CD8-positive, alpha-beta memory T cell (primary cell): ENCODE data around the gene PRELID1. TPM values are rescaled to one million over a fixed set of nuclear protein-coding genes. Genes with fewer than 3 reads are reported as not detected.
"Not testable (repeated sequence)": the region's sequence is repeated elsewhere in the genome, so short reads cannot be mapped to it uniquely, and the experiment has no call there.

Source experiments
- CTCF ChIA-PET: fragments of 350-600 bp; sonication (Branson Sonifier 250); formaldehyde crosslinking; loops from one replicate; lab custom pipeline; 2021; ENCODE audit warnings: antibody characterized with exemption; lab: Charles Lee
- POLR2A ChIA-PET: fragments of 350-600 bp; sonication (Branson Sonifier 250); formaldehyde crosslinking; loops from one replicate; lab custom pipeline; 2021; ENCODE audit warnings: antibody characterized with exemption; lab: Charles Lee
- DNase-seq, 5 donors: peaks; one replicate each; pipeline versions ENCODE4 v3.0.0 to v3.0.0-alpha.2; 2020 to 2022; ENCODE audit warnings: mixed read lengths in 1 of 5
- H3K27ac ChIP-seq: one replicate; pipeline ENCODE4 v1.7.0; 2013; ENCODE audit warnings: low read depth, mild to moderate bottlenecking, low read length, moderate library complexity
- H3K27me3 ChIP-seq: 2 replicates; pipeline ENCODE4 v1.7.0; 2013; ENCODE audit warnings: low read length, mild to moderate bottlenecking; ENCODE audit not compliant: insufficient read depth, poor library complexity, severe bottlenecking
- H3K36me3 ChIP-seq: 2 replicates; pipeline ENCODE4 v1.7.0; 2013; ENCODE audit warnings: mild to moderate bottlenecking, low read length, moderate library complexity; ENCODE audit not compliant: insufficient read depth
- H3K4me1 ChIP-seq: 2 replicates; pipeline ENCODE4 v1.7.0; 2013; ENCODE audit warnings: mild to moderate bottlenecking, low read length, moderate library complexity; ENCODE audit not compliant: insufficient read depth
- H3K4me3 ChIP-seq: 2 replicates; pipeline ENCODE4 v1.7.0; 2013; ENCODE audit warnings: mild to moderate bottlenecking, low read length
- H3K9me3 ChIP-seq: 2 replicates; pipeline ENCODE4 v1.7.0; 2013; ENCODE audit warnings: mild to moderate bottlenecking, low read length
- H3K27ac Mint-ChIP-seq, 8 donors: one replicate each; pipeline ENCODE4 v1.8.0; 2020 to 2021; ENCODE audit warnings: mixed read lengths in 8 of 8, mild to moderate bottlenecking in 6 of 8, inconsistent platforms in 3 of 8, moderate library complexity in 3 of 8
- H3K27me3 Mint-ChIP-seq, 2 donors: one replicate each; pipeline ENCODE4 v1.8.0; 2020 to 2021; ENCODE audit warnings: mixed read lengths in 2 of 2, mild to moderate bottlenecking in 1 of 2, moderate library complexity in 1 of 2
- H3K36me3 Mint-ChIP-seq, 3 donors: one replicate each; pipeline ENCODE4 v1.8.0; 2020 to 2021; ENCODE audit warnings: mixed read lengths in 3 of 3, inconsistent platforms in 1 of 3, mild to moderate bottlenecking in 1 of 3
- H3K4me1 Mint-ChIP-seq, 3 donors: one replicate each; pipeline ENCODE4 v1.8.0; 2020 to 2021; ENCODE audit warnings: mixed read lengths in 3 of 3, inconsistent platforms in 1 of 3, mild to moderate bottlenecking in 1 of 3
- H3K4me3 Mint-ChIP-seq, 7 donors: one replicate each; pipeline ENCODE4 v1.8.0; 2020 to 2021; ENCODE audit warnings: mixed read lengths in 7 of 7, mild to moderate bottlenecking in 6 of 7, moderate library complexity in 4 of 7, inconsistent platforms in 2 of 7
- H3K9me3 Mint-ChIP-seq, 5 donors: one replicate each; pipeline ENCODE4 v1.8.0; 2020 to 2022; ENCODE audit warnings: mixed read lengths in 5 of 5, mild to moderate bottlenecking in 3 of 5, moderate library complexity in 2 of 5, inconsistent platforms in 1 of 5
- polyA plus RNA-seq: library from polyadenylated mRNA; unstranded; fragments of 300-500 nt; fragmentation: Illumina TruSeq; gene quantifications from one replicate; pipeline ENCODE4 v1.2.3, GENCODE V29; 2021
- total RNA-seq, 2 experiments: library from RNA; stranded (reverse); gene quantifications; one replicate each; pipeline ENCODE4 v1.2.3, GENCODE V29; 2021

PRELID1 gene
- total and polyA plus RNA-seq, 3 experiments from 2014 or later = 235 to 344 (median 342) TPM

DNA sequence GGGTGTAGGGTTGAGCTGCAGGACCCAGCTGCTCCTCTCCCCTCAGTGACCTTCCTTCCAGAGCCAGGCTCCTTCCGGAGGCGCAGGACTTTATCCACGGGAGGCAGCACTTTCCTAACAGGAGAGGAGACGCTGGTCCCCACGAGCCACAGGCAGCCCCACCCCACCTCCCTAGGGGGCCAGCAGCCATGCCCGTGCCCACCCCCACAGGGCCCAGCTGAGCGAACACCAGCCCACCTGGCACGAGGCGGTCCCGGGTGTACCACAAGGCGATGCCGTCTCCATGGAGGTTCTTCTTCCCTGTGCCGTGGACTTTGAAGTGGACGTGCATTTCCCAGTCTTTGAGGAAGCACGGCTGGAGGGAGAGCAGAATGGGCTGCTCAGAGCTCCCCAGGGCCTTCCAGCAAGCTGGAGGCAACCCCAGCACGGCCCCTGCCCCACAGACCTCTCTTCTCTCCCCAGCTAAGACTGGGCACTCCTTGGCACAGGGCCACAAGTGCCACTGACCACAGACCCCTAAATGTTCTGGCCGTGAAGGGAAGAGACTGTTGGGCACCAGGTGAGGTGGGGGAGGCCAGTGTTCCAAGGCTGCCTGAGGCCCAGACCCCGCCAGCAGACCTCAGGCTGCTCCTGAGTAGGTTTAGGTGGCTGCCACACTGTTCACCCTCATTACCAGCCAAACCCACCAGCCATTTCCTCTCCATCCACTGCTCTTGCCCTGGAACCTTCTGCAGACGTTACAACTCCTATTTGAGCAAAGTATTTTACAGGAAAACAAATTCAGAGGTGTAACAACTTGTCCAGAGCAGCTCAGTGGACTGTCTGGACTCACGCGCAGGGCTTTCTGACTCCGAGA is 34.9 kb downstream of the PRELID1 start:
- ChIA-PET CTCF (interaction anchor here (1.1 kb wide), 1 partner anchor 52 kb away, joined by 4 read pairs; no protein-coding TSS in a partner anchor), POLR2A (no interaction called here)
- no peaks in the 10 kb centered on the region for H3K27me3 Mint-ChIP-seq
- Histone ChIP-seq H3K27ac (no peak overlapping the region), H3K36me3 (peaks cover 61% of the 10 kb centered on the region), H3K9me3 (no peaks in the 10 kb centered on the region), H3K27me3 (no peaks in the 10 kb centered on the region), H3K4me1 (peaks cover 12% of the 10 kb centered on the region), H3K4me3 (no peak overlapping the region)
- H3K4me3 Mint-ChIP-seq = no peak overlapping the region
- peaks cover 22 to 23% (median 23%) of the 10 kb centered on the region in 3 donors for H3K4me1 Mint-ChIP-seq
- H3K9me3 Mint-ChIP-seq = no peaks in the 10 kb centered on the region
- H3K27ac Mint-ChIP-seq = peak overlapping the region in 4 of 8 donors; percentile 12 to 60 (median 37)
- peaks cover 14 to 79% (median 30%) of the 10 kb centered on the region in 3 donors for H3K36me3 Mint-ChIP-seq
- DNase-seq = no peak

DNA sequence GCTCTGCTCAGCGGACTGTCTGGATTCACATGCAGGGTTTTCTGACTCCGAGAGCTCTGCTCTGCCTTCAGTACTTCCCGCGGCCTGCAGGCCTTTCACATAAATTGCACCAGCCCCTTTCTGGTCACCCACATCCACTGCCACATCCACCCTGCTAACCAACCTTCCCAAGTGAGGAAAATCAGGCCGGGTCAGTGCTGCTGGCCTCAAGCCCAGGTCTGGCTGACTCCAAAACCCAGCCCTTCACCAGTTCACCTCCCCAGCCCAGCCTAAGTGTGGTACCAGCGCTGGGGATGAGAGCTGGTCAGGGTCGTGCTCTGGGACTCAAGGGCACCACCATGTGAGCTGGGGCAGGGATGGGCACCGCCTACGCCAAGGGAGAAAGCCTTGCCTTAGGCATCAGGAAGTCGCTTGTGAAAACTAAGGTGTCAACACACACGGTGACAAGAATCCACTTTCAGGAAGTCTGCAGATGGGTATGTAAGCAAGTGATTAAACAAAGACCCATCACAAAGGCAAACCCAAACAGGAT is 35.6 kb downstream of the PRELID1 start:
- H3K4me3 Mint-ChIP-seq = peak overlapping the region in 3 of 7 donors; percentile 27 to 68 (median 49)
- no peaks in the 10 kb centered on the region for H3K9me3 ChIP-seq
- H3K4me1 Mint-ChIP-seq = peaks cover 25 to 27% (median 26%) of the 10 kb centered on the region in 3 donors
- H3K4me3 ChIP-seq = no peak overlapping the region
- CTCF ChIA-PET = interaction anchor here (1.1 kb wide), 1 partner anchor 52 kb away, joined by 4 read pairs; no protein-coding TSS in a partner anchor
- H3K27ac ChIP-seq = no peak overlapping the region
- H3K36me3 Mint-ChIP-seq = peaks cover 10 to 75% (median 25%) of the 10 kb centered on the region in 3 donors
- POLR2A ChIA-PET = no interaction called here
- peak overlapping the region; percentile 41 to 91 (median 76) for H3K27ac Mint-ChIP-seq
- no peaks in the 10 kb centered on the region for H3K27me3 ChIP-seq
- DNase-seq = no peak
- no peaks in the 10 kb centered on the region for H3K27me3 Mint-ChIP-seq
- H3K9me3 Mint-ChIP-seq = no peaks in the 10 kb centered on the region
- H3K36me3 ChIP-seq = peaks cover 54% of the 10 kb centered on the region
- peaks cover 12% of the 10 kb centered on the region for H3K4me1 ChIP-seq

DNA sequence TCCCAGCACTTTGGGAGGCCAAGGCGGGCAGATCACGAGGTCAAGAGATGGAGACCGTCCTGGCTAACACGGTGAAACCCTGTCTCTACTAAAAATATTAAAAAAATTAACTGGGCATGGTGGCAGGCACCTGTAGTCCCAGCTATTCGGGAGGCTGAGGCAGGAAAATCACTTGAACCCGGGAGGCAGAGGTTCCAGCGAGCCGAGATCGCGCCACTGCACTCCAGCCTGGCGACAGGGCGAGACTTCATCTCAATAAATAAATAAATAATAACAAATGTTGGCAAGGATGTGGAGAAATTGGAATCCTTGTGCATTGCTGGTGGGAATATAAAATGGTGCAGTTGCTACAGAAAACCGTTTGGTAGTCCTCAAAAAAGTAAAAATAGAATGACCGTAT is 39.4 kb downstream of the PRELID1 start:
- CTCF ChIA-PET, H3K27me3 Mint-ChIP-seq, H3K27ac Mint-ChIP-seq, DNase-seq, H3K9me3 Mint-ChIP-seq, H3K27me3 ChIP-seq, H3K4me3 Mint-ChIP-seq, H3K27ac ChIP-seq, H3K4me3 ChIP-seq, H3K9me3 ChIP-seq: not testable (repeated sequence)
- POLR2A ChIA-PET = interaction anchor here (0.6 to 0.8 kb wide), 2 partner anchors 66 to 197 kb away, joined by 3 to 4 read pairs; partner anchors contain the start of gene F12
- Histone ChIP-seq H3K36me3 (peaks cover 20% of the 10 kb centered on the region), H3K4me1 (peaks cover 21% of the 10 kb centered on the region)
- Mint-ChIP-seq H3K4me1 (peaks cover 38 to 56% (median 46%) of the 10 kb centered on the region in 3 donors), H3K36me3 (peaks cover 10 to 65% (median 16%) of the 10 kb centered on the region in 3 donors)

GRCh38 chr5:177343777-177344176 is 40.2 kb downstream of the PRELID1 start:
- Histone ChIP-seq H3K4me3 (no peak overlapping the region), H3K27me3 (no peaks in the 10 kb centered on the region), H3K9me3 (no peaks in the 10 kb centered on the region), H3K36me3 (peaks cover 13% of the 10 kb centered on the region), H3K27ac (no peak overlapping the region), H3K4me1 (peaks cover 22% of the 10 kb centered on the region)
- H3K27me3 Mint-ChIP-seq = no peaks in the 10 kb centered on the region
- peak overlapping the region in 2 of 8 donors; percentile 0 to 74 for H3K27ac Mint-ChIP-seq
- ChIA-PET CTCF (interaction anchor here (0.7 to 3.4 kb wide), 2 partner anchors 25 to 27 kb away, joined by 3 to 13 read pairs; no protein-coding TSS in a partner anchor), POLR2A (interaction anchor here (0.5 kb wide), 1 partner anchor 71 kb away, joined by 3 read pairs; no protein-coding TSS in a partner anchor)
- no peak for DNase-seq
- H3K4me3 Mint-ChIP-seq = peak overlapping the region in 1 of 7 donors; percentile 27
- H3K36me3 Mint-ChIP-seq = peaks cover 10 to 59% (median 16%) of the 10 kb centered on the region in 3 donors
- H3K4me1 Mint-ChIP-seq = peaks cover 38 to 55% (median 46%) of the 10 kb centered on the region in 3 donors
- no peaks in the 10 kb centered on the region for H3K9me3 Mint-ChIP-seq

DNA sequence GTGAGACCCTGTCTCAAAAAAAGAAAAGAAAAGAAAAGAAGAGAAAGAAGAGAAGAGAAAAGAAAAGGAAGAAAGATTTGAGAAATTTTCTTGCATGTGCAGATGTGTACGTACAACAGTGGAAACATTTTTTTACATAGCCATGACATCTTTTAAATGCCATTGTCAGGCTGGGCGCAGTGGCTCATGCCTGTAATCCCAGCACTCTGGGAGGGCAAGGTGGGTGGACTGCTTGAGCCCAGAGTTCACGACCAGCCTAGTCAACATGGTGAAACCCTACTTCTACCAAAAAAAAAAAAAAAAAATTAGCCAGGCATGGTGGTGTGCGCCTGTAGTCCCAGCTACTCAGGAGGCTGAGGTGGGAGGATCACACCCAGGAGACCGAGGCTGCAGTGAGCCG is 41.3 kb downstream of the PRELID1 start:
- Mint-ChIP-seq H3K9me3 (no peaks in the 10 kb centered on the region), H3K36me3 (peaks cover 3 to 59% (median 10%) of the 10 kb centered on the region in 3 donors), H3K4me1 (peaks cover 40 to 55% (median 50%) of the 10 kb centered on the region in 3 donors), H3K4me3 (no peak overlapping the region), H3K27ac (peak overlapping the region in 1 of 8 donors; percentile 21), H3K27me3 (no peaks in the 10 kb centered on the region)
- DNase-seq = no peak
- Histone ChIP-seq H3K4me1 (peaks cover 22% of the 10 kb centered on the region), H3K36me3 (peaks cover 14% of the 10 kb centered on the region), H3K27ac (no peak overlapping the region), H3K4me3 (no peak overlapping the region), H3K9me3 (no peaks in the 10 kb centered on the region), H3K27me3 (no peaks in the 10 kb centered on the region)
- ChIA-PET POLR2A (interaction anchor here (0.7 kb wide), 1 partner anchor 255 kb away, joined by 3 read pairs; no protein-coding TSS in a partner anchor), CTCF (interaction anchor here (3.4 kb wide), 1 partner anchor 26 kb away, joined by 13 read pairs; no protein-coding TSS in a partner anchor)

DNA sequence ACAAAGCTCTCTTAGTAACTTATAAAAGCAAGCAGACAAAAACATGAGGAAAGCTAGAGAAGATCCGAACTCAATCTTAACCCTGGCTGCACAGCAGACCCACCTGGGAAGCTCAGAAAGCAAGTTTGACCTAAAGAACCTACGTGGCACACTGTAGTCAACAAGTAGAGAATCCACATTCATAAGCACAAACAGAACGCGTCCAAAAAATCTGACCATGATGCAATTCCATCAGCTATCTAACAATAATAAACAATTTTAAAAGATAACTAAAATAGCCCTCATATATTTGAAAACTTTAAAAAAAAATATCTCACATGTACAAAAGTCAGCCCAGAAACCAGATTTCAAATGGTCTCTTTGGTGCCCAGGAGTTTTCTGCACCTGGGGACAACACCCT is 43.2 kb downstream of the PRELID1 start:
- H3K27me3 Mint-ChIP-seq = no peaks in the 10 kb centered on the region
- peaks cover 0 to 64% (median under 1%) of the 10 kb centered on the region in 3 donors for H3K36me3 Mint-ChIP-seq
- peak overlapping the region in 4 of 7 donors; percentile 5 to 76 (median 18) for H3K4me3 Mint-ChIP-seq
- peaks cover 17% of the 10 kb centered on the region for H3K36me3 ChIP-seq
- peaks cover 35% of the 10 kb centered on the region for H3K4me1 ChIP-seq
- H3K4me1 Mint-ChIP-seq = peaks cover 49 to 67% (median 58%) of the 10 kb centered on the region in 3 donors
- DNase-seq = no peak
- H3K9me3 ChIP-seq = no peaks in the 10 kb centered on the region
- H3K4me3 ChIP-seq = no peak overlapping the region
- no peaks in the 10 kb centered on the region for H3K27me3 ChIP-seq
- ChIA-PET POLR2A (interaction anchor here (0.6 kb wide), 1 partner anchor 37 kb away, joined by 3 read pairs; no protein-coding TSS in a partner anchor), CTCF (interaction anchor here (0.8 to 3.4 kb wide), 4 partner anchors 24 to 154 kb away, joined by 3 to 13 read pairs (median 4); no protein-coding TSS in a partner anchor)
- H3K27ac Mint-ChIP-seq = peak overlapping the region in 6 of 8 donors; percentile 22 to 69 (median 46)
- H3K27ac ChIP-seq = no peak overlapping the region
- no peaks in the 10 kb centered on the region for H3K9me3 Mint-ChIP-seq

DNA sequence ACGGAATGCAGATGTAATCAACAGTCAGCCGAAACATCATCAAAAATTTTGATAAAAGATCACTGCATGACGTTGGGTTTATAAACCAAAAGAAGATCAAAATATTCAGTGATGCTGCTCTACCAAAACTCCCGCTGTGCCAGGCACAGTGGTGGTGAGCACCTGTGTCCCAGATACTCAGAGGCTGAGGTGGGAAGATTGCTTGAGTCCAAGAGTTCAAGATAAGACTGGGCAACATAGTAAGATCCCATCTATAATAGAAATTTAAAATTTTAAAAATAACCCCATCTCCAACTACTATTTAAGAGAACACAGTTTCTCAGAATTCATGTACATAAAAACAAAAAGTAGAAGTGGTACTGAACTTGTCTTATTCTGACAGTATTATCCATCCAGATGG is 44.1 kb downstream of the PRELID1 start:
- H3K36me3 ChIP-seq = peaks cover 17% of the 10 kb centered on the region
- H3K4me3 ChIP-seq = no peak overlapping the region
- DNase-seq = no peak
- H3K27ac Mint-ChIP-seq = peak overlapping the region in 3 of 8 donors; percentile 3 to 55 (median 26)
- H3K4me1 Mint-ChIP-seq = peaks cover 51 to 69% (median 61%) of the 10 kb centered on the region in 3 donors
- H3K27ac ChIP-seq = no peak overlapping the region
- POLR2A ChIA-PET = no interaction called here
- H3K36me3 Mint-ChIP-seq = peaks cover 0 to 60% (median 0%) of the 10 kb centered on the region in 3 donors
- H3K4me1 ChIP-seq = peaks cover 40% of the 10 kb centered on the region
- CTCF ChIA-PET = no interaction called here
- H3K4me3 Mint-ChIP-seq = peak overlapping the region in 3 of 7 donors; percentile 5 to 76 (median 24)
- H3K27me3 ChIP-seq = no peaks in the 10 kb centered on the region
- no peaks in the 10 kb centered on the region for H3K9me3 ChIP-seq
- H3K27me3 Mint-ChIP-seq = no peaks in the 10 kb centered on the region
- no peaks in the 10 kb centered on the region for H3K9me3 Mint-ChIP-seq
